Hematopoietic multipotent progenitor cell treated with erythropoietin and hydrocortisone succinate and interleukin-3 and kit ligand, for 8 days (in vitro differentiated cells): ENCODE measurements around the gene SPINT1.
"Not testable (repeated sequence)": the region's sequence is repeated elsewhere in the genome, so short reads cannot be mapped to it uniquely, and the experiment has no call there.

Experiments
- DNase-seq: peaks from one replicate; pipeline ENCODE4 v3.0.0-alpha.2; 2015

The SPINT1 gene

DNA sequence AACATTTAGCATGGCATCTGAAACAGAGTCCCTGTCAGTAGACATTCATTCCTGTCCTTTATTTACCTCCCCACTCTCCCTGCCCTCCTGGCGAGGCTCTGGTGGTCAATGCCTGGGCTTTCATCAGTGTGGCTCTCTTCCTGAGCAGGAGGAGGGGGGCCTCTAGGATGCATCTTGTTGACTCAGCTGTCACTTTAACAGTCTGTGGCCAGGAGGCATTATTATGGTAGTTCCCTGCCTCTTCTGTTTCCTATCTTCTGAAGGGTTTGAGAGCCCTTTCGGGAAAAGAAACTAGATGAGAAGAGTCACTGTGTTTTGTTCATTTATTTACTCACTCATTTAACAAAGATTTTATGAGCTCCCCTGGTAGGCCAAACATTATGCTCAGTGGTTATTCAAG is 13.0 kb upstream of the SPINT1 start:
- no peak for DNase-seq

DNA sequence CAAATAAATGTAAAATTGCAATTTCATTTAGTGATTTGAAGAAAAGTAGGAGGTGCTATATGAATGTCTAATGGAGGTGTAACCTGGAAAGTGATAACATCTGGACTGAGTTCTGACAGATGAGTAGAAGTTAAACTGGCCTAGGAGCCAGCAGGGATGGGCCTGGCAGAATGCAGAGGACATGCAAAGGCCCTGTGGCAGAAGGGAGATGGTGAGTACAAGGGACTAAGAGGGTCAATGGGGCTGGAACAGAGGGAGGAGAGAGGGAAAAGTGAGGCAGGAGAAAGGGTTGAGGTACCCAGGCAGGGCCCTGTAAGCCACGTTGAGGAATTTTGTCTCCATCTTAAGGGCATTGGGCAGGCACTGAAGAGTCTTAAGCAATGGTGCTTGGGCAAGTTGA is 12.0 kb upstream of the SPINT1 start:
- DNase-seq, result no peak

DNA sequence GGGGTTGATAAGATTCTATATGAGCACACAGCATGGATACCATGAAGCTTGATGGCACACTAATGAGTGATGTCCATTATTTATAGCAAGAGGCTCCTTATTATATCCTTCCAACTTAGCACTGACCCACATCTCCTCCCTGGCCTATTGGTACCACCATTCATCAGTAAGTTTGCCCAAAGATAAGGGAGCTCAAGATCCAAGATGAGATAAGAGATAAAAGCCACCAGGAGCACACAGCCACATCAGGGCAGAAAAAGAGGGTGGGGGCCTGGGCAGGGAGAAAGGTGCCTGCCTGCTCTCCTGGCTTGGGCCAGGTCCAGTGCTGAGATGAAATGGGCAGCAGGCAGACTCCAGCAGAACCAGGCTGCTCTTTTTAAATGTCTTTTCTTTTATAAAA is 10.9 kb upstream of the SPINT1 start:
- DNase-seq, result no peak

DNA sequence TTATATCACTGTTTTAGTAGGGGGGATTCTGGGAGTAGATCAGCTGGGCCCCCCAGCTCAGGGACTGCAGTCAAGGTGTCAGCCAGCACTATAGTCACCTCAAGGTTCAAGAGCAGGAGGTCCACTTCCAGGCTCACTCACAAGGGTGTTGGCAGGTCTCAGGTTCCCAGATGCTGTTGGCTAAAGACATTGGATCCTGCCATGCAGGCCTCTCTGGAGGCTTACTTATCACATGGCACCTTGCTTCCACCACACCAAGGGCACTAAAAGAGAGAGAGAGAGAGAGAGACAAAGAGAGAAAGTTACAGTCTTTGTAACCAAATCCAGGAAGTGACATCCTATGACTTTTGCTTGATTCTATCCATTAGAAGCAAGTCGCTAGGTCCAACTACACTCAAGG is 7.8 kb upstream of the SPINT1 start:
- DNase-seq, result peak; percentile 21

DNA sequence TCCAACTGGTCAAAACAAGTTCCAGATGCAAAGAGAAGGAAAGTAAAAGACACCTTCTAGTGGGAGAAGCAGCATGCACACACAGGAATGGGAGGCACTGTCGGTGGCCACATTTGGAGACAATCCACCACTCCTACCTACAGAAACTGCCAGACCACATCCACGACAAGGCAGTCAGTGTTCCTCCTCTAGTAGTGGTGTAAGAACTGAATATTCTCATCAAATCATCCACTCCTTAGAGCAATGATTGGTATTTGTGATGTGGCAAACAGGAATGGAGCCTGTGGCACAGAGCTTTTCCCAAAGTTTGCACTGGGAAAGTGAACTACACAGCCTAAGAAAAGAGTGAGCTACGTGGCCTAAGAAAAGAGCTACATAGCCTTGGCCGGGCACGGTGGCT is 5.1 kb upstream of the SPINT1 start:
- no peak for DNase-seq

DNA sequence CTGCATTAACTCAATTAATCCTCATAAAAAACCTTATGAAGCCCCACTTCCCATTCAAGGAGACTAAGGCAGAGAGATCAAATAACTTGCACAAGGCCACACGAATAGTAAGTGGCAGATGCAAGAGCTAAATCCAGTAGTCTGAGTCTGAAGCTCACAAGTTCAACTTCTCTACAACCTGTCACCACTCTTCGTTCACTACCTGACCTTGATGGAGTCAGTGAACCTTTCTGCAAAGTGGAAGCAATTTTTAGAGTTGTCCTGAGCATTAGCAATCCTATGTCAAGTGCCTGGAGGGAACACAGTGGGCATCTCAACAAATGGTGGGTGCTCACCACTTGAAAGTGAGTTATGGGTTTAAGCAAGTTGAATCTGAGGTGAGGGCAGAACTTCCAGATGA is 2.1 kb upstream of the SPINT1 start:
- DNase-seq, result no peak

DNA sequence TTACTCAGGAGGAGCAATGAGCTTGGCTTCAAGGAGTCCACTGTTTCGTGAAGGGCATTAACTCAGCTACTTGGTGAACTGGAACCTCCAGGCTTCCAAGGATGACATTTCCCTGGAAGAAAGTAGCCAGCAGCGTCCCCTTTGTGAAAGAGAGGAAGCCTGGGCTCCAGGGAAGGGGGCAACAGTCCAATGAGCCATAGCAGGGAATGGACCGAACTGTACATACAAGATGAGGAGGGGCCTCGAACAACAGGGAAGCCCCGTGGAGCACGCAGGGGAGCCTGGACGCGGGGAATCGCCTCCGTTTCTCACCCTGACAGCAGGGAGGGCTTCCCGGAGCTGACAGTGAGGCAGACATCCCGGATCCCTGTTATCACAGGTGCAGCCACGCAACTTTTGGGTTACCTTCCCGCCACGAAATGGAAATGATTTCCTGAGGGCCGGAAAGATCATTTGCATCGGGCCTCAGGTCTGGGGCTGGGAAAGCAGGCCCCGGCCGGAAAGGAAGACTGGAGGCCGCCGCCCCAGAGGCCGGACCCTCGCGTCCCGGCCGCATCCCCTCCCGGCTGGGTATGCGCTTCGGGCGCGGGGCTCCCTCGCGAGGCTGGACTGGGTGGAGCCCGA is 475 bp upstream of the SPINT1 start:
- no peak for DNase-seq

DNA sequence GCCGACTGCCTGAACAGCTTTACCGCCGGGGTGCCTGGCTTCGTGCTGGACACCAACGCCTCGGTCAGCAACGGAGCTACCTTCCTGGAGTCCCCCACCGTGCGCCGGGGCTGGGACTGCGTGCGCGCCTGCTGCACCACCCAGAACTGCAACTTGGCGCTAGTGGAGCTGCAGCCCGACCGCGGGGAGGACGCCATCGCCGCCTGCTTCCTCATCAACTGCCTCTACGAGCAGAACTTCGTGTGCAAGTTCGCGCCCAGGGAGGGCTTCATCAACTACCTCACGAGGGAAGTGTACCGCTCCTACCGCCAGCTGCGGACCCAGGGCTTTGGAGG is 815 bp downstream of the SPINT1 start:
- DNase-seq, result peak; percentile 22

DNA sequence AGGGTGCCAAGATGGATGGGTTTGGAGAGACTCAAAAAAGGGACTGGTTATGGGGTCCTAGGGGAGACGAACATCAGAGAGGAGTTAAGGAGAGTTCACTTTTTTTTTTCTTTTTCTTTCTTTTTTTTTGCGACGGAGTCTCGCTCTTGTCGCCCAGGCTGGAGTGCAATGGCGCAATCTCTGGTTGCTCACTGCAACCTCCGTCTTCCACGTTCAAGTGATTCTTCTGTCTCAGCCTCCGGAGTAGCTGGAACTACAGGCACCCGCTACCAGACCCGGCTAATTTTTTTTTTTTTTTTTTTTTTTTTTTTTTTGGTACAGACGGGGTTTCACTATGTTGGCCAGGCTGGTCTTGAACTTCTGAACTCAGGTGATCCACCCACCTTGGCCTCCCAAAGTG is 1.2 kb downstream of the SPINT1 start:
- no peak for DNase-seq

DNA sequence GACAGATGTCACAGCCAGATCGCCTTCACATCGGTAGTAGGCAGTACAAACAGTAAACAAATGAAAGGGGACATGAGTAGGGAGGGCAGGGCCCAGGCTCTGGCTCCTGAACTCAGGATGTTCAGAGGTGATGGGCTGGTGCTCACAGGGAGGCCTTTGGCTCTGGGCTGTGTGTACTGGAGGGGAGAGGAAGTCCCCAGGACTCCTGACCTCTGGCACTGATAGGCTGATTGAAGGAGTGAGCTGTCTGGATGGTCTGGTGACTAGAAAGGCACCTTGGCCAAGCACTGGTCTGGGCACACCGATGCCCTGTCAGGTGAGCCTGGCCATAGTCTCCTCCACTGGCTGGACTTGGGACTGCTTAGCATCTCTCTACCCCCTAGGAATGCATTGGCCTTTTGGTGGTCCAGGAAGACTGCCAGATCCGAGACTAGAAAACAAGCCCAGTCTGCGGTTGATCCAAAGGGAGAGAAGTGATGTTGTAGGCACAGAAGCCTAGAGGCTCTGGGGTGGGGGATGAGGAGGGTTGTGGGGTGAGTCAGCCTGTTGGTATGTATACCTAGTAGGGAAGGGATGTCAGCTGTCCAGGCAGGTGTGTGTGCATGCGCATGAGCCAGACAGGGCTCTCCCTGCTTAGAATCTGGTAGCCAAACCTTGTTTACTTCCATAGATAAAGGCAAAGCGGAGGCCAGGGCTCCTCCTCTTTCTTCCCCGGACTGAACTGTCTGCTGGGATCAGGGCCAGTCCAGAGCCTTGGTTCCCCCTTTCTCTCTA is 1.9 kb downstream of the SPINT1 start:
- no peak for DNase-seq

DNA sequence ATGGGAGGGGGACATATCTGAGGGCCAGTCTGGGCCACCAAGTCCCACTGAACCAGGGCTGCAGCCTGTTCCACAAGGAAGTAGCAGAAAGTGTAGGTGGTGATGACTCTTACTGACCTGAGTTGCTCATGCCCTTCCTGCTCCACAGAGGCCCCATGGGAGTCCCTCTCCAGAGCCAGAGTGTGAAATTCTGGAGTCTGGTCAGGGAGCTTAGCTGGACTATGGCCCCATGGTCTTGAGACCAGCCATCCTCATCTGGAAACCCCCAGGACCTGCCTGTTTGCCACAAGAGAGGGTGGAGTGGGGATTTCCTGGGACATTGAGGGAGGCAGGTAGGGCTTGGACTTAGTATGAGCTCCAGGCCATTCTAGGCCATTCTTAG is 3.0 kb downstream of the SPINT1 start:
- no peak for DNase-seq

DNA sequence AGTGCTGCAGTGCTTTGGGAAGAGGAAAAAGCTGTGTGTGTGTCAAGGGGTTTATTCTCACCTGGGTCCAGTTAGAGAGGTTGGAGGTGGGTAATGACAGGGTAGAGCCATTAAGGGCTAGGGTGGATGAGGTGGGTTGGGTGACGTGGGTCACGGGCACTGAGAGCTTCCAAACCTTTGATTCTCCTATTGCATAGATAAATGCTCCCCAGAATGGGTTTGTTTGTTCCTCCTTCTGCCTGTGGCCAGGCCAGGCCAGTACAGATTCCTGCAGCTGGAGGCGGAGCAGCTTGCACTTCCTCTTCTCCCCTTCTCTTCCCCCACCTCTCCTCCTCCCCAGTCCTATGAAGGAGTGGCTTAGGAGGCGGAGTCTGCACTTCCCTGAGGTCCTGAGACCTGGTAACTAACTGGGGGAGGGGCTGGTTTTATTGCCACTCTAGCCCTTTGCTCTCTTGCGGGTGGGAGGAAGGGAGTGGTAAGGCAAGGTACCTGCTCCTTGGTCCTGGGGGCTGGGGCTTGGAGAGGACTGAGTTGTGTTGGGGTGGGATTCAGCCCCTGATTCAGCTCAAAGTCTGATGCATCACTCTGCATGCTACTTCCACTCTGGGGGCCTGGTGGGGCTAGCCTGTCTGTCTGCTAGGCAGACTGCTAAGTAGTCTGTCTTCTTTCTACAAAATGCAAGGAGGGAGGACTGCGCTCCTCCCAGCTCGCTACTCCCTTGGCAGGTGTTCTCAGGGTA is 3.5 kb downstream of the SPINT1 start:
- peak; percentile 78 for DNase-seq

DNA sequence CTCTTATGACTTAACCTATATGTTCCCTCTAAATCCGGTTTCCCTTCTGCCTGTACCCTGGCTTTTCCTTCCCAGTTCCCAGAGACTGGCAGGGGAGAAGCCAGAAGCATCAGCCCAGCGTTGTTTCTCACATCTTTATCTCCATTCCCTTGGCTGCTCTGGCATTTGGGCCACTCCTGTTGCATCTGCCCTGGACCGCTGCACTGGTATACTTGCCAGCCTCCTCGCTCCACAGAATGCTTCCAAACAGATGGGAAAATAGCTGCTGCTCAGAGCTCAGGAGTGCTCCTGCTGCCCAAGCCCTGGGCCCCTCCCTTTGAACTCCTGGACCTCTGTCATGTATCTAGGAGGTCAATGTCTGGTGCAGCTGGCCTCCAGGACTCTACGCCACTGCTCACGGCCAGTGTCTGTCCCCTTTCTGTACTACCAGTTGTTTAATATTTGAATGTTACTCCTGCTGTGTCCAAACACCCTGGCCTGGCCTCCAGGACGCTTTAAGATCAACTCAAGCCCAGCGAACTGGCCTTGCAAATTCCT is 6.8 kb downstream of the SPINT1 start:
- no peak for DNase-seq

DNA sequence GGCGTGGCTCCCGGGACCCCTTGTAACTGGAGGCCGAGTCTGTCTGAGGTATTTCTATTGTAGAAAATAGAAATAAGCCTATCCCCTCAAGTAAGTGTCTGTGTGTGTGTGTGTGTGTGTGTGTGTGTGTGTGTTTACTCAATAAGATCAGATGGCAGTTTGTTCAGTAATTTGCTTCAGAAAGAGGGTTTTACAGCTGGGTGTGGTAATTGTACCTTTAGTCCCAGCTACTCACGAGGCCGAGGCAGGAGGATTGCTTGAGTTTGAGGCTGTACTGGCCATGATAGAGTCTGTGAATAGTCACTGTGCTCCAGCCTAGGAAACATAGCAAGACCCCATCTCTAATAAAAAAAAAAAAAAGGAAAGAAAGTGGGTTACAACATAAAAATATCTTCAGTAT is 8.7 kb downstream of the SPINT1 start:
- DNase-seq, result no peak

DNA sequence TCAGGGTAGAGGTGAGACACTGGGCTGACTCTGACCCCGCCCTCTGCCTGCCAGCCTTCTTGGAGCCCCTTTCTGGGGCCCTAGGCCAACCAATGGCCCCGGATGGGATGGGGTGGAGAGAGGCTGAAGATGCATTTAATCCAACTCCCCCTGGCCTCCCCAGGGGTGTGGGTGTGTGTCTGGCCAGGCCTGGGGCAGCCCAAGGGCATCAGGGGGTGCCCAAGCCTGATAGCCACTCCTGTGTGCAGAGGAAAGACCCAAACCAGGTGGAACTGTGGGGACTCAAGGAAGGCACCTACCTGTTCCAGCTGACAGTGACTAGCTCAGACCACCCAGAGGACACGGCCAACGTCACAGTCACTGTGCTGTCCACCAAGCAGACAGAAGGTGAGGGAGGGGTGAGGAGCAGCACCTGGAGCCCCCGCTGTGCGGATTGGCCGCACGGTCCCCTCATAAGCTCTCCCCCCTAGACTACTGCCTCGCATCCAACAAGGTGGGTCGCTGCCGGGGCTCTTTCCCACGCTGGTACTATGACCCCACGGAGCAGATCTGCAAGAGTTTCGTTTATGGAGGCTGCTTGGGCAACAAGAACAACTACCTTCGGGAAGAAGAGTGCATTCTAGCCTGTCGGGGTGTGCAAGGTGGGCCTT is 9.5 kb downstream of the SPINT1 start:
- DNase-seq, result no peak

DNA sequence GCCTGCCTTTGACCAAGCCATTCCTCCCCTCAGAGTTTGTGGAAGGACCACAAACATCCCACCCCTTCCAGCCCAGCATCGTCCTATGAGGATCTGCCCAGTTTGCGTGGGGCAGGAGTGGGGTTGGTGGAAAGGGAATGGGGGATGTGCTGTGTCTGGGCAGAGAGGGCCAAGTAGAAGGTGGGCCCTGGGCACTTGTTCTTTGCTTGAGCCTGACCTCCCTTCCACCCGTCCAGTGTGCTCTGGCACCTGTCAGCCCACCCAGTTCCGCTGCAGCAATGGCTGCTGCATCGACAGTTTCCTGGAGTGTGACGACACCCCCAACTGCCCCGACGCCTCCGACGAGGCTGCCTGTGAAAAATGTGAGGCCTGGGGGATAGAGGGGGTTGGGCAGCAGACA is 10.3 kb downstream of the SPINT1 start:
- DNase-seq, result no peak

DNA sequence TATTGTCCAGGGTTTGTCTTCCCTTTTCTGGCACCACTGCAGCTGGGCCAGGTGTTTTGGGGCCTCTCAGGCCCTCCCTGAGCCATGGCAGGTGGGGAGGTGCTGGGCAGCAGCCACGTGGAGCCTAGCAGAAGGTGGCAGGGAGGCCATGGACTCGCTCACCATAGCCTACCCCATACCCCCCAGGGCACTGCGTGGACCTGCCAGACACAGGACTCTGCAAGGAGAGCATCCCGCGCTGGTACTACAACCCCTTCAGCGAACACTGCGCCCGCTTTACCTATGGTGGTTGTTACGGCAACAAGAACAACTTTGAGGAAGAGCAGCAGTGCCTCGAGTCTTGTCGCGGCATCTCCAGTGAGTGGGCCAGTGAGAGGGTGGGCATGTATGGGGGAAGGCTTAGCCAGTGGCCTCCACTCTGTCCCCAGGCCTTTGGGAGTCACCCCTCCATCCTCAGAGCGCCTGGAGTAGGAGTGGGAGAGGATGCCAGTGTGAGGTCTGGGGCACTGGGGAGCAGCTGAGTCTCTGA is 11.9 kb downstream of the SPINT1 start:
- DNase-seq, result no peak

DNA sequence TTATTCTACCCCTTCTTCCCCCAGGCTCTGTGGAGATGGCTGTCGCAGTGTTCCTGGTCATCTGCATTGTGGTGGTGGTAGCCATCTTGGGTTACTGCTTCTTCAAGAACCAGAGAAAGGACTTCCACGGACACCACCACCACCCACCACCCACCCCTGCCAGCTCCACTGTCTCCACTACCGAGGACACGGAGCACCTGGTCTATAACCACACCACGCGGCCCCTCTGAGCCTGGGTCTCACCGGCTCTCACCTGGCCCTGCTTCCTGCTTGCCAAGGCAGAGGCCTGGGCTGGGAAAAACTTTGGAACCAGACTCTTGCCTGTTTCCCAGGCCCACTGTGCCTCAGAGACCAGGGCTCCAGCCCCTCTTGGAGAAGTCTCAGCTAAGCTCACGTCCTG is 12.9 kb downstream of the SPINT1 start:
- DNase-seq, result no peak

DNA sequence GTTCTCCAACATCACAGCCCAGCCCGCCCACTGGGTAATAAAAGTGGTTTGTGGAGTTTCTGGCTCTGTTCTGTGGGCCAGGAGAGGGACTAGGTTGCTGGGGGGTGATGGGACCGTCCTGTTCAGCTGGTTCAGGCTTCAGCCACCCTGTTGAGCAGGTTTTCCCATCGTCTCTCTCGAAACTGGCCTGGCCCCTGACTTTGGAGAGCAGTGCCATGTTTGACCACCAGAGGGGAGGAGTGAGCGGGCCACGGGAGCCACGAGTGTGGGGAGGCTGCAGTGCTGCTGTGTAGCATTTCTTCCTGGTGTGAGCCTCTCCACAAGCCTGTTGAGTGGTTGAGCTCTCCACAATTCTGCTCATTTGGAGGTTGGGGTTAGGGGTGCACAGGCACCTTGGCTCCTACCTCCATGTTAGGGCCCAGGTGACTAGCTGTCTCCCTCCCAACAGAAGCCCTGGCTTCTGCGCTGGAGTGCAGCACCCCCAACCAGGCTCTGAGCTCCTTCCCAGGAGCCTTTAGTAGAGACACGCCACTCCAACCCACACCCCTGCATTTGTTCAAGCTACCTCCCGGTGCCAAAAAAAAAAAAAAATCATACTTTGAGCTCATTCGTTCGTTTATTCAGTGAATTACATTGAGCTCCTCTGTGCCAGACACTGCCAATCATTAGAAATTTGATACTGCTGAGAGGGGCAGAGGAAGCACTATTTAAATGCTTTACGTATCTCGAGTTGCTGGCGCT is 13.9 kb downstream of the SPINT1 start:
- peak; percentile 79 for DNase-seq

DNA sequence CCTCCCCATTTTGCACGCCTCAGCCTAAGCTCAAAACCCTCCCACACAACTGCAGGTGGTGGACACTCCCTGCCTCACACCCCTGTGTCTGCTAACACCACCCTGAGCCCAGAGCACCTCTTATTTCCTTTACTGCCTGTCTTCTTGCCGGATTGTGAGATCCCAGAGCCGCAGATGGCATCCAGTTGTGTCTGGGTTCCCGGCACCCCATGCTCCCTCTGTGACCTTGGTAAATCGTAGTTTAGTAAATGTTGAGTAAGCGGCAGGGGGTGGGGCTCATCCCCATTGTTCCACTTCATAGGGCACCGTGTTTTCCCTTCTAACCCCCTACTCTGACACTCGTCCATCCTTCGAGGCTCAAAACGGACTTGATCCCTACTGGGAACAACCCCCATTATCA is 14.9 kb downstream of the SPINT1 start:
- DNase-seq, result no peak

DNA sequence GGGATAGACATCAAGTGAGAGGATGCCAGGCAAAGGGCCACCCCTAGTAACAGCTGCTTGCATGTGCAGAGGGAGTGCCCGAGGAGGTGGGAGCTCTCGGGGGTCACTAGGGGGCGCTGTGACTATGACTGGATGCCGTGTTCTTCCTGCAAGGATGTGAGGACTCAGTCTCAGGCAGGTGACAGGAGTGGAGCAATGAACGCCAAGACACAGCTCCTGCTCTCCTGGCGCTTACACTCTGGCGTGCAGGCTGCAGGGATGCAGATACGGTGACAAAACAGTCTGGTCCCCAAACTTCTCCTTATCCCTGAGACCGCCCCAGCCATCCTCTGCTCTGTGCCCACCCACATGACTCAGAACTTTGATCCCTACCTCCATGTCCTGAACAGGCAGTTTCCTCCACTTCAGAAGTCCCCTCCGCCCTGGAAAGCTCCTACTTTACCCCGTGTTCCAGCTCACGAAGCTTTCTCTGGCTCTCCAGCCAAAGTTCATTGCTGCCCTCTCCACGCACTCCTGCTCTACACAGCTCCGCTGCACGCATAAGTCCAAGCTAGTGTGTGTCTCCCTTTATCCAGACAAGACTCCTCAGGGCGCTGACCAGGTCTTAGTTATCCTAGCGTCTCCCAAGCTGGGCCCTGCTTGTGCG is 15.5 kb downstream of the SPINT1 start:
- DNase-seq, result peak; percentile 84

DNA sequence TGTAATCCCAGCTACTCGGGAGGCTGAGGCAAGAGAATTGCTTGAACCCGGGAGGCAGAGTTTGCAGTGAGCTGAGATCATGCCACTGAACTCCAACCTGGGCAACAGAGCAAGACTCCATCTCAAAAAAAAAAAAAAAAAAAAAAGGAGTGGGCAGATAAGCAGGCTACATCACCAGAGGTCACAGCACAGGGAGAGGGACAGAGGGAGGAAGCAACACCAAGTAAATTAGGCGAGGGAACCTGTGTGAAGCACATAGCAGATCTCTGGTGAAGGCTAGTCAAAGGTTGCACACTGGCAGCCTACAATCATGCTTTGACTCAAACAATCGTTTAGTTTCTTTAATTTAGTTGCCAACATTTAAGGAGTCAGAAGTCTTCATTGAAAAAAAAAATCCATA is 17.3 kb downstream of the SPINT1 start:
- DNase-seq, result not testable (repeated sequence)
